Stomach (tissue), 9 donors: ENCODE results near the gene PLEKHH1. TPM values are rescaled to one million over a fixed set of nuclear protein-coding genes. Genes with fewer than 3 reads are reported as not detected.

ENCODE experiments used
- DNase-seq, 2 donors: peaks; one replicate each; pipeline versions ENCODE4 v3.0.0 to v3.0.0-alpha.2; 2013 to 2019
- H3K27ac ChIP-seq, 5 donors: fragments of 200-600 bp in 4 of 5; sonication (generic) in 4 of 5; one replicate each; pipeline ENCODE4 v1.5.1; 2013 to 2019; ENCODE audit warnings: mild to moderate bottlenecking in 1 of 5, moderate library complexity in 1 of 5
- H3K27me3 ChIP-seq, 3 donors: fragments of 200-600 bp; sonication (generic); one replicate each; pipeline ENCODE4 v1.5.1; 2017 to 2019; ENCODE audit warnings: mixed run types in 1 of 3
- H3K36me3 ChIP-seq, 4 donors: fragments of 200-600 bp; sonication (generic); 1 replicate in 3 of 4; 2 replicates in 1 of 4; pipeline ENCODE4 v1.5.1; 2016 to 2019
- H3K4me1 ChIP-seq, 4 donors: fragments of 200-600 bp; sonication (generic); one replicate each; pipeline ENCODE4 v1.5.1; 2016 to 2019
- H3K4me3 ChIP-seq, 4 donors: fragments of 200-600 bp; sonication (generic) in 3 of 4; one replicate each; pipeline ENCODE4 v1.5.1; 2016 to 2019; ENCODE audit warnings: mild to moderate bottlenecking in 1 of 4
- H3K9me3 ChIP-seq, 4 donors: fragments of 200-600 bp; sonication (generic); one replicate each; pipeline ENCODE4 v1.5.1; 2016 to 2019
- CTCF ChIP-seq, 7 experiments: fragments of 450-650 bp in 4 of 7; fragments of 200-600 bp in 3 of 7; sonication (generic) in 3 of 7; IDR thresholded peaks; one replicate each; pipeline ENCODE4 v1.5.1; 2016 to 2019; ENCODE audit warnings: antibody characterized with exemption in 7 of 7, control low read depth in 2 of 7, mild to moderate bottlenecking in 1 of 7
- EP300 ChIP-seq: sonication (generic); formaldehyde crosslinking; IDR thresholded peaks from one replicate; pipeline ENCODE4 v1.6.1; 2017; ENCODE audit warnings: antibody characterized with exemption
- POLR2A ChIP-seq, 4 donors: fragments of 450-650 bp; IDR thresholded peaks; one replicate each; pipeline ENCODE4 v1.6.1; 2016; ENCODE audit warnings: antibody characterized with exemption in 4 of 4, control low read depth in 2 of 4, mild to moderate bottlenecking in 1 of 4, moderate library complexity in 1 of 4
- POLR2AphosphoS5 ChIP-seq, 3 donors: sonication (generic); formaldehyde crosslinking; IDR thresholded peaks; one replicate each; pipeline ENCODE4 v1.6.1; 2016; ENCODE audit warnings: antibody characterized with exemption in 3 of 3
- WGBS, 5 donors: extraction: QIAGEN DNeasy Blood & Tissue Kit in 3 of 5; methylation state at CpG; one replicate each; pipeline versions ENCODE4 v1.1.5 to v1.1.7; 2013 to 2018; 5-methylcytosine and 5-hydroxymethylcytosine counted together
- intact Hi-C: fragments of 100-400 bp; cut with DNase I; formaldehyde crosslinking; loops from one replicate; pipeline ENCODE4 v1.15.1; 2023; ENCODE audit warnings: low total_unique reads
- polyA plus RNA-seq, 3 donors: library from polyadenylated mRNA; stranded (reverse); fragments of 200-250 nt; gene quantifications; one replicate each; pipeline ENCODE4 v1.2.3, GENCODE V29; 2013
- total RNA-seq, 5 donors: library from RNA; depleted of rRNA; stranded (reverse); fragments of >200 nt; gene quantifications; one replicate each; pipeline versions ENCODE4 v1.1.0 to v1.2.3, GENCODE V29; 2014 to 2016
- donor health status: healthy with polysubstance abuse.
- donor health status: Bipolar disorder and iron deficiency.
- donor health status: healthy.

PLEKHH1 gene
- total and polyA plus RNA-seq, 8 donors, result 3.8 to 136 (median 31.4) TPM

GRCh38 chr14:67627519-67627918, 94.4 kb downstream of the PLEKHH1 start:
- H3K36me3 ChIP-seq, result no peaks in the 10 kb centered on the region
- TF ChIP-seq POLR2AphosphoS5 (IDR thresholded peaks at IDR 0.05) (no peak), EP300 (no peak), CTCF (IDR thresholded peaks at IDR 0.05) (no peak), POLR2A (IDR thresholded peaks at IDR 0.05) (no peak)
- H3K27me3 ChIP-seq, result no peaks in the 10 kb centered on the region
- no peak overlapping the region for H3K27ac ChIP-seq
- intact Hi-C loops, result no loop called here
- H3K4me1 ChIP-seq, result peaks cover 0 to 12% (median 2%) of the 10 kb centered on the region in 4 donors
- no peak for DNase-seq
- H3K4me3 ChIP-seq, result no peak overlapping the region
- H3K9me3 ChIP-seq, result no peaks in the 10 kb centered on the region

- Histone ChIP-seq H3K9me3 (no peaks in the 10 kb centered on the region), H3K4me3 (no peak overlapping the region), H3K36me3 (no peaks in the 10 kb centered on the region), H3K4me1 (no peaks in the 10 kb centered on the region), H3K27ac (no peak overlapping the region), H3K27me3 (no peaks in the 10 kb centered on the region)
- TF ChIP-seq POLR2A (IDR thresholded peaks at IDR 0.05) (no peak), EP300 (no peak), CTCF (IDR thresholded peaks at IDR 0.05) (no peak), POLR2AphosphoS5 (IDR thresholded peaks at IDR 0.05) (no peak)
- intact Hi-C loops, result no loop called here
- WGBS, 5 donors, result 77 to 92% (median 81%) methylated on average over 4 of the region's 4 CpGs
- DNase-seq, result no peak
Measured at GRCh38 chr14:67630186-67630585, 97.1 kb downstream of the PLEKHH1 start.

- TF ChIP-seq POLR2AphosphoS5 (IDR thresholded peaks at IDR 0.05) (no peak), POLR2A (IDR thresholded peaks at IDR 0.05) (no peak), EP300 (no peak), CTCF (IDR thresholded peaks at IDR 0.05) (no peak)
- WGBS, 5 donors, result 75 to 89% (median 86%) methylated on average over 5 of the region's 5 CpGs
- H3K4me3 ChIP-seq, result no peak overlapping the region
- no peaks in the 10 kb centered on the region for H3K36me3 ChIP-seq
- intact Hi-C loops, result no loop called here
- H3K4me1 ChIP-seq, result no peaks in the 10 kb centered on the region
- H3K27me3 ChIP-seq, result no peaks in the 10 kb centered on the region
- H3K9me3 ChIP-seq, result no peaks in the 10 kb centered on the region
- DNase-seq, result no peak
- H3K27ac ChIP-seq, result no peak overlapping the region
Measured at GRCh38 chr14:67630938-67631337, 97.8 kb downstream of the PLEKHH1 start.

GRCh38 chr14:67633451-67634147, 100.5 kb downstream of the PLEKHH1 start:
- Histone ChIP-seq H3K4me1 (no peaks in the 10 kb centered on the region), H3K36me3 (no peaks in the 10 kb centered on the region), H3K4me3 (no peak overlapping the region), H3K9me3 (no peaks in the 10 kb centered on the region), H3K27ac (no peak overlapping the region), H3K27me3 (no peaks in the 10 kb centered on the region)
- TF ChIP-seq POLR2A (IDR thresholded peaks at IDR 0.05) (no peak), CTCF (IDR thresholded peaks at IDR 0.05) (no peak), EP300 (no peak), POLR2AphosphoS5 (IDR thresholded peaks at IDR 0.05) (no peak)
- intact Hi-C loops, result no loop called here
- DNase-seq, result no peak
- WGBS, 5 donors, result 87 to 91% (median 89%) methylated on average over 5 of the region's 5 CpGs
